NT2/D1 (cell line): ENCODE data around the gene C15orf39.

Experiments
- SUZ12 ChIP-seq: IDR thresholded peaks from 2 replicates; pipeline ENCODE4 v1.6.1; 2011; ENCODE audit not compliant: insufficient read length, insufficient read depth; ENCODE audit errors: extremely low read depth
- YY1 ChIP-seq: IDR thresholded peaks from 2 replicates; pipeline ENCODE4 v1.6.1; 2011; ENCODE audit not compliant: insufficient read length, insufficient read depth
- ZNF274 ChIP-seq: IDR thresholded peaks from 2 replicates; pipeline ENCODE4 v1.6.1; 2011; ENCODE audit warnings: mild to moderate bottlenecking, low read depth, low read length

GRCh38 chr15:75154461-75155062 is 47.1 kb upstream of the C15orf39 start:
- TF ChIP-seq SUZ12 (no peak), YY1 (no peak), ZNF274 (no peak)
